Measurements from ENCODE around the gene PMEPA1. TPM values are rescaled to one million over a fixed set of nuclear protein-coding genes. Genes with fewer than 3 reads are reported as not detected.

The PMEPA1 gene
- total RNA-seq, 3 donors from 2014 or later (not counting 1 experiment from before 2014, with no cell fraction given) = 1.2 to 5.9 (median 2.4) TPM

GRCh38 chr20:57756213-57756612 lies 46.4 kb upstream of the PMEPA1 start:
- intact Hi-C loops (cut with micrococcal nuclease) = no loop called here
- Histone ChIP-seq H3K27me3 (ENCODE audit: control insufficient read depth, insufficient read depth, low read length) (no peaks in the 10 kb centered on the region), H3K4me1 (ENCODE audit: control insufficient read depth, insufficient read depth, low read length) (no peaks in the 10 kb centered on the region), H3K4me3 (ENCODE audit: low read length) (no peak overlapping the region), H3K9me3 (ENCODE audit: control insufficient read depth, insufficient read depth, low read length) (no peaks in the 10 kb centered on the region), H3K27ac (ENCODE audit: low read length) (no peak overlapping the region), H3K36me3 (ENCODE audit: control insufficient read depth, insufficient read depth, low read length) (no peaks in the 10 kb centered on the region)
- Mint-ChIP-seq H3K4me1 (no peaks in the 10 kb centered on the region), H3K36me3 (no peaks in the 10 kb centered on the region), H3K27ac (no peak overlapping the region), H3K27me3 (ENCODE audit: low read depth in 2 of 2) (peaks cover 19 to 32% of the 10 kb centered on the region in 2 donors), H3K9me3 (no peaks in the 10 kb centered on the region), H3K4me3 (no peak overlapping the region)
- DNase-seq (no peak), ATAC-seq (no peak)
- 95% methylated on average over 4 of the region's 4 CpGs for WGBS (ENCODE audit: insufficient coverage)
- TF ChIP-seq, protein P1, sequence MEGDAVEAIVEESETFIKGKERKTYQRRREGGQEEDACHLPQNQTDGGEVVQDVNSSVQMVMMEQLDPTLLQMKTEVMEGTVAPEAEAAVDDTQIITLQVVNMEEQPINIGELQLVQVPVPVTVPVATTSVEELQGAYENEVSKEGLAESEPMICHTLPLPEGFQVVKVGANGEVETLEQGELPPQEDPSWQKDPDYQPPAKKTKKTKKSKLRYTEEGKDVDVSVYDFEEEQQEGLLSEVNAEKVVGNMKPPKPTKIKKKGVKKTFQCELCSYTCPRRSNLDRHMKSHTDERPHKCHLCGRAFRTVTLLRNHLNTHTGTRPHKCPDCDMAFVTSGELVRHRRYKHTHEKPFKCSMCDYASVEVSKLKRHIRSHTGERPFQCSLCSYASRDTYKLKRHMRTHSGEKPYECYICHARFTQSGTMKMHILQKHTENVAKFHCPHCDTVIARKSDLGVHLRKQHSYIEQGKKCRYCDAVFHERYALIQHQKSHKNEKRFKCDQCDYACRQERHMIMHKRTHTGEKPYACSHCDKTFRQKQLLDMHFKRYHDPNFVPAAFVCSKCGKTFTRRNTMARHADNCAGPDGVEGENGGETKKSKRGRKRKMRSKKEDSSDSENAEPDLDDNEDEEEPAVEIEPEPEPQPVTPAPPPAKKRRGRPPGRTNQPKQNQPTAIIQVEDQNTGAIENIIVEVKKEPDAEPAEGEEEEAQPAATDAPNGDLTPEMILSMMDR (IDR thresholded peaks at IDR 0.05) = no peak

DNA sequence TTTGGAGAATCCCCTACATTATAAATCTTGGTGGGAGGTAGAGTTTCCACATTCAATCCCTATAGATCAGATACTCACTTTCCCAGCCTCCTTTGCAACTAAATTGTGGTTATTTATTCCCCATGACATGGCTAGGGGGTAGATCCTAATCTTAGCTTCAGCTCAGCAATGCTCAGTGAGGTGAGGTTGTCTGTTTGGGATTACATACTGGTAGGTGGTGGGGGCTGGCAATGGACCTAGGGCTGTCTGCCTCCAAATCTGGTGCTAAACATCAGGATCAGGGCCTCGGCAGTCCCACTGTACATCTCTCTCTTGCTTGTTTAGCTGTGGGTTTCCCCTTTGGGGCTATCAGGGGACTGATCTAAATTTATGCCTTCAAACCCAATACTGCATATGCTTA lies 45.8 kb upstream of the PMEPA1 start:
- no peak for DNase-seq
- TF ChIP-seq, protein P1 (IDR thresholded peaks at IDR 0.05) = no peak
- H3K27me3 Mint-ChIP-seq (ENCODE audit: low read depth in 2 of 2) = peaks cover 19 to 38% of the 10 kb centered on the region in 2 donors
- Histone ChIP-seq H3K4me3 (ENCODE audit: low read length) (no peak overlapping the region), H3K27me3 (ENCODE audit: control insufficient read depth, insufficient read depth, low read length) (no peaks in the 10 kb centered on the region), H3K36me3 (ENCODE audit: control insufficient read depth, insufficient read depth, low read length) (no peaks in the 10 kb centered on the region), H3K9me3 (ENCODE audit: control insufficient read depth, insufficient read depth, low read length) (no peaks in the 10 kb centered on the region), H3K27ac (ENCODE audit: low read length) (no peak overlapping the region), H3K4me1 (ENCODE audit: control insufficient read depth, insufficient read depth, low read length) (no peaks in the 10 kb centered on the region)
- H3K9me3 Mint-ChIP-seq = no peaks in the 10 kb centered on the region
- intact Hi-C loops (cut with micrococcal nuclease) = no loop called here
- no peaks in the 10 kb centered on the region for H3K4me1 Mint-ChIP-seq
- no peak for ATAC-seq
- WGBS (ENCODE audit: insufficient coverage) = 71% methylated on average over 1 of the region's 1 CpG
- H3K27ac Mint-ChIP-seq = no peak overlapping the region
- no peak overlapping the region for H3K4me3 Mint-ChIP-seq
- no peaks in the 10 kb centered on the region for H3K36me3 Mint-ChIP-seq

DNA sequence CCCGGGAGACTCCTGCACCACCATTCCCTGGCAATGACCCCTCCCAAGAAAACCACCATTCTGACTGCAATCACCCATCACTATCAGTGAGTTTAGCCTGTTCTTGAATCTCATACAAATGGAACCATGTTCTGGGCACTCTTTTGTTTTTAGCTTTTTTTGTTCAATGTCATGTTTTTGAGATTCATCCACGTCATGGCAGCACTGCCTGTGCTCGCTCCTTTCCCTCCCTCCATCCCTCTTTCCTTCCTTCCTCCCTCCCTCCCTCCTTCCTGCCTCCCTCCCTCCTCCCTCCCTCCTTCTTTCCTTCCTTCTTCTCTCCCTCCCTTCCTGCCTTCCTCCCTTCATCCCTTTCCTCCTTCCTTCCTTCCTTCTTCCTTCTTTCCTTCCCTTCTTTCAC lies 44.4 kb upstream of the PMEPA1 start:
- TF ChIP-seq, protein P1 (IDR thresholded peaks at IDR 0.05) = no peak
- Mint-ChIP-seq H3K27me3 (ENCODE audit: low read depth in 2 of 2) (peaks cover 16 to 49% of the 10 kb centered on the region in 2 donors), H3K27ac (no peak overlapping the region), H3K4me1 (peaks cover 0 to under 1% of the 10 kb centered on the region in 2 donors), H3K4me3 (no peak overlapping the region), H3K36me3 (no peaks in the 10 kb centered on the region), H3K9me3 (no peaks in the 10 kb centered on the region)
- H3K4me1 ChIP-seq (ENCODE audit: control insufficient read depth, insufficient read depth, low read length) = peaks cover 3% of the 10 kb centered on the region
- H3K9me3 ChIP-seq (ENCODE audit: control insufficient read depth, insufficient read depth, low read length) = no peaks in the 10 kb centered on the region
- no peak overlapping the region for H3K4me3 ChIP-seq (ENCODE audit: low read length)
- H3K27me3 ChIP-seq (ENCODE audit: control insufficient read depth, insufficient read depth, low read length) = no peaks in the 10 kb centered on the region
- intact Hi-C loops (cut with micrococcal nuclease) = no loop called here
- no peak overlapping the region for H3K27ac ChIP-seq (ENCODE audit: low read length)
- H3K36me3 ChIP-seq (ENCODE audit: control insufficient read depth, insufficient read depth, low read length) = no peaks in the 10 kb centered on the region
- ATAC-seq = no peak
- no peak for DNase-seq
- 78% methylated on average over 3 of the region's 3 CpGs for WGBS (ENCODE audit: insufficient coverage)

All from natural killer cell (primary cell).